Activated naive CD4-positive, alpha-beta T cell treated with anti-CD3 and anti-CD28 coated beads for 36 hours (primary cell): Measurements from ENCODE around the gene FCHSD1. TPM values are rescaled to one million over a fixed set of nuclear protein-coding genes. Genes with fewer than 3 reads are reported as not detected.

Source experiments
- CTCF ChIA-PET: fragments of 350-600 bp; sonication (Branson Sonifier 250); formaldehyde crosslinking; loops from one replicate; lab custom pipeline; 2021; ENCODE audit warnings: antibody characterized with exemption; lab: Charles Lee
- DNase-seq: peaks from one replicate; pipeline ENCODE4 v3.0.0-alpha.2; 2020
- H3K27ac Mint-ChIP-seq: one replicate; pipeline ENCODE4 v1.8.0; 2021; ENCODE audit warnings: mild to moderate bottlenecking, mixed read lengths
- H3K27me3 Mint-ChIP-seq: one replicate; pipeline ENCODE4 v1.8.0; 2021; ENCODE audit warnings: low read depth, mixed read lengths
- H3K36me3 Mint-ChIP-seq: one replicate; pipeline ENCODE4 v1.8.0; 2021; ENCODE audit warnings: low read depth, mixed read lengths
- H3K4me1 Mint-ChIP-seq: one replicate; pipeline ENCODE4 v1.8.0; 2021; ENCODE audit warnings: low read depth, mixed read lengths
- H3K4me3 Mint-ChIP-seq: one replicate; pipeline ENCODE4 v1.8.0; 2021; ENCODE audit warnings: mild to moderate bottlenecking, moderate library complexity, mixed read lengths
- H3K9me3 Mint-ChIP-seq: one replicate; pipeline ENCODE4 v1.8.0; 2021; ENCODE audit warnings: mixed read lengths
- intact Hi-C: fragments of 100-400 bp; cut with micrococcal nuclease; formaldehyde crosslinking; loops from one replicate; pipeline ENCODE4 v1.15.1; 2023
- total RNA-seq, 2 experiments: library from RNA; stranded (reverse); gene quantifications; one replicate each; pipeline ENCODE4 v1.2.3, GENCODE V29; 2021

The FCHSD1 gene
- total RNA-seq, 2 experiments from 2014 or later = 28.9 to 29.6 TPM

- Mint-ChIP-seq H3K36me3 (no peaks in the 10 kb centered on the region), H3K4me3 (no peak overlapping the region), H3K9me3 (no peaks in the 10 kb centered on the region), H3K27ac (no peak overlapping the region), H3K4me1 (no peaks in the 10 kb centered on the region), H3K27me3 (no peaks in the 10 kb centered on the region)
- DNase-seq = no peak
- CTCF ChIA-PET = interaction anchor here (1.1 to 2.1 kb wide), 4 partner anchors 9 to 289 kb away, joined by 3 to 5 read pairs (median 4); no protein-coding TSS in a partner anchor
- intact Hi-C loops = no loop called here
Measured at GRCh38 chr5:141672071-141672840, 21.0 kb upstream of the FCHSD1 start.

- intact Hi-C loops = no loop called here
Measured at GRCh38 chr5:141669520-141669919, 18.3 kb upstream of the FCHSD1 start.

GRCh38 chr5:141668601-141669265, 17.5 kb upstream of the FCHSD1 start:
- H3K27me3 Mint-ChIP-seq = no peaks in the 10 kb centered on the region
- DNase-seq = no peak
- H3K36me3 Mint-ChIP-seq = no peaks in the 10 kb centered on the region
- intact Hi-C loops = no loop called here
- H3K4me3 Mint-ChIP-seq = no peak overlapping the region
- peaks cover 2% of the 10 kb centered on the region for H3K4me1 Mint-ChIP-seq
- H3K27ac Mint-ChIP-seq = no peak overlapping the region
- no peaks in the 10 kb centered on the region for H3K9me3 Mint-ChIP-seq
- CTCF ChIA-PET = interaction anchor here (0.6 to 3.2 kb wide), 10 partner anchors 12 to 353 kb away, joined by 3 to 25 read pairs (median 4); partner anchors contain the start of gene PCDH1

More at GRCh38 chr5:141669520-141669919, 18.3 kb upstream of the FCHSD1 start:
- H3K27me3 Mint-ChIP-seq = no peaks in the 10 kb centered on the region
- peaks cover 2% of the 10 kb centered on the region for H3K4me1 Mint-ChIP-seq
- no peak overlapping the region for H3K4me3 Mint-ChIP-seq
- CTCF ChIA-PET = interaction anchor here (0.8 to 3.2 kb wide), 10 partner anchors 12 to 321 kb away, joined by 3 to 25 read pairs (median 4); partner anchors contain the start of genes DIAPH1, PCDH1 and RNF14
- H3K36me3 Mint-ChIP-seq = no peaks in the 10 kb centered on the region
- no peak overlapping the region for H3K27ac Mint-ChIP-seq
- no peaks in the 10 kb centered on the region for H3K9me3 Mint-ChIP-seq
- no peak for DNase-seq

GRCh38 chr5:141665995-141666940, 15.1 kb upstream of the FCHSD1 start:
- Mint-ChIP-seq H3K36me3 (no peaks in the 10 kb centered on the region), H3K4me1 (peaks cover 2% of the 10 kb centered on the region), H3K4me3 (no peak overlapping the region), H3K9me3 (no peaks in the 10 kb centered on the region), H3K27me3 (no peaks in the 10 kb centered on the region), H3K27ac (no peak overlapping the region)
- no peak for DNase-seq
- intact Hi-C loops = loop anchor here (1.0 to 2.0 kb wide), 6 partner anchors 15 to 294 kb away; no protein-coding TSS in a partner anchor
- CTCF ChIA-PET = interaction anchor here (0.5 to 2.9 kb wide), 7 partner anchors 17 to 294 kb away, joined by 3 to 18 read pairs (median 4); no protein-coding TSS in a partner anchor

- Mint-ChIP-seq H3K27ac (no peak overlapping the region), H3K9me3 (no peaks in the 10 kb centered on the region), H3K4me1 (peaks cover 2% of the 10 kb centered on the region), H3K4me3 (no peak overlapping the region), H3K36me3 (no peaks in the 10 kb centered on the region), H3K27me3 (no peaks in the 10 kb centered on the region)
- intact Hi-C loops = loop anchor here (1.0 to 2.0 kb wide), 6 partner anchors 16 to 295 kb away; no protein-coding TSS in a partner anchor
- peak; percentile 84 for DNase-seq
- CTCF ChIA-PET = interaction anchor here (0.6 to 2.9 kb wide), 22 partner anchors 8 to 304 kb away, joined by 3 to 18 read pairs (median 4); partner anchors contain the start of genes FCHSD1, HDAC3, PCDH1 and RELL2
Measured at GRCh38 chr5:141664733-141665461, 13.7 kb upstream of the FCHSD1 start.

- Mint-ChIP-seq H3K9me3 (no peaks in the 10 kb centered on the region), H3K4me1 (peaks cover 2% of the 10 kb centered on the region), H3K27ac (no peak overlapping the region), H3K27me3 (no peaks in the 10 kb centered on the region), H3K36me3 (no peaks in the 10 kb centered on the region), H3K4me3 (no peak overlapping the region)
- DNase-seq = no peak
- intact Hi-C loops = no loop called here
- CTCF ChIA-PET = interaction anchor here (0.6 to 2.9 kb wide), 11 partner anchors 8 to 355 kb away, joined by 3 to 18 read pairs (median 4); partner anchors contain the start of gene PCDH1
Measured at GRCh38 chr5:141663506-141663905, 12.3 kb upstream of the FCHSD1 start.

- Mint-ChIP-seq H3K27me3 (no peaks in the 10 kb centered on the region), H3K9me3 (no peaks in the 10 kb centered on the region), H3K4me3 (no peak overlapping the region), H3K4me1 (peaks cover 2% of the 10 kb centered on the region), H3K36me3 (no peaks in the 10 kb centered on the region), H3K27ac (no peak overlapping the region)
- intact Hi-C loops = no loop called here
- CTCF ChIA-PET = interaction anchor here (1.9 kb wide), 1 partner anchor 70 kb away, joined by 7 read pairs; no protein-coding TSS in a partner anchor
- no peak for DNase-seq
Measured at GRCh38 chr5:141662028-141662427, 10.8 kb upstream of the FCHSD1 start.

- DNase-seq = no peak
- Mint-ChIP-seq H3K36me3 (no peaks in the 10 kb centered on the region), H3K9me3 (no peaks in the 10 kb centered on the region), H3K4me1 (no peaks in the 10 kb centered on the region), H3K27ac (no peak overlapping the region), H3K27me3 (no peaks in the 10 kb centered on the region), H3K4me3 (no peak overlapping the region)
- intact Hi-C loops = no loop called here
- CTCF ChIA-PET = interaction anchor here (0.5 to 3.7 kb wide), 6 partner anchors 11 to 303 kb away, joined by 3 to 18 read pairs (median 6); no protein-coding TSS in a partner anchor
Measured at GRCh38 chr5:141657937-141658545, 6.8 kb upstream of the FCHSD1 start.

GRCh38 chr5:141657404-141657803, 6.2 kb upstream of the FCHSD1 start:
- no peak overlapping the region for H3K4me3 Mint-ChIP-seq
- no peaks in the 10 kb centered on the region for H3K36me3 Mint-ChIP-seq
- H3K9me3 Mint-ChIP-seq = no peaks in the 10 kb centered on the region
- no peak for DNase-seq
- no peaks in the 10 kb centered on the region for H3K27me3 Mint-ChIP-seq
- intact Hi-C loops = no loop called here
- no peak overlapping the region for H3K27ac Mint-ChIP-seq
- CTCF ChIA-PET = interaction anchor here (0.7 to 3.7 kb wide), 3 partner anchors 35 to 306 kb away, joined by 4 to 18 read pairs (median 6); no protein-coding TSS in a partner anchor
- H3K4me1 Mint-ChIP-seq = peaks cover 2% of the 10 kb centered on the region

- CTCF ChIA-PET = interaction anchor here (1.1 to 1.7 kb wide), 2 partner anchors 36 to 222 kb away, joined by 3 to 6 read pairs; no protein-coding TSS in a partner anchor
- Mint-ChIP-seq H3K27me3 (no peaks in the 10 kb centered on the region), H3K36me3 (no peaks in the 10 kb centered on the region), H3K27ac (no peak overlapping the region), H3K4me1 (peaks cover 6% of the 10 kb centered on the region), H3K9me3 (no peaks in the 10 kb centered on the region), H3K4me3 (no peak overlapping the region)
- DNase-seq = no peak
- intact Hi-C loops = no loop called here
Measured at GRCh38 chr5:141656396-141656795, 5.2 kb upstream of the FCHSD1 start.
